Body of pancreas (tissue), 4 donors: Measurements from ENCODE around the gene LRP11. TPM values are rescaled to one million over a fixed set of nuclear protein-coding genes. Genes with fewer than 3 reads are reported as not detected.

Experiments used
- ATAC-seq: fragments of 150-250 bp; one replicate; pipeline ENCODE4 v1.9.1; 2016
- DNase-seq, 4 donors: peaks; one replicate each; pipeline ENCODE4 v3.0.0-alpha.2; 2019
- H3K27ac ChIP-seq, 4 donors: fragments of 200-600 bp; sonication (generic); 1 replicate in 3 of 4; 2 replicates in 1 of 4; pipeline versions ENCODE4 v1.5.1 to v1.6.1; 2016 to 2019; ENCODE audit warnings: mild to moderate bottlenecking in 1 of 4, mixed read lengths in 1 of 4, moderate library complexity in 1 of 4
- H3K27me3 ChIP-seq, 2 donors: fragments of 200-600 bp; sonication (generic); one replicate each; pipeline ENCODE4 v1.6.0; 2016; ENCODE audit warnings: mild to moderate bottlenecking in 1 of 2
- H3K36me3 ChIP-seq, 2 donors: fragments of 200-600 bp; sonication (generic); replicated peaks in 1 of 2; 2 replicates each; pipeline ENCODE4 v1.5.1; 2016; ENCODE audit warnings: low read depth in 2 of 2; ENCODE audit not compliant: insufficient read depth in 1 of 2
- H3K4me1 ChIP-seq: fragments of 200-600 bp; sonication (generic); one replicate; pipeline ENCODE4 v1.6.0; 2016
- H3K4me3 ChIP-seq, 2 donors: fragments of 200-600 bp; sonication (generic); 1 replicate in 1 of 2; 2 replicates in 1 of 2; pipeline ENCODE4 v1.5.1; 2016 to 2019
- H3K9me3 ChIP-seq, 3 donors: fragments of 200-600 bp; sonication (generic); 1 replicate in 2 of 3; 2 replicates in 1 of 3; pipeline ENCODE4 v1.5.1; 2016
- POLR2A ChIP-seq, 3 donors: fragments of 450-650 bp; IDR thresholded peaks; one replicate each; pipeline ENCODE4 v1.6.1; 2016; ENCODE audit warnings: antibody characterized with exemption in 3 of 3, mild to moderate bottlenecking in 2 of 3
- WGBS, 2 donors: methylation state at CpG; one replicate each; pipeline ENCODE4 v1.1.5; 2017; 5-methylcytosine and 5-hydroxymethylcytosine counted together
- intact Hi-C: fragments of 100-400 bp; cut with DNase I; formaldehyde crosslinking; loops from one replicate; pipeline ENCODE4 v1.15.1; 2023
- total RNA-seq, 2 donors: library from RNA; depleted of rRNA; stranded (reverse); fragments of >200 nt; gene quantifications; one replicate each; pipeline ENCODE4 v1.1.0, GENCODE V29; 2016
- TF ChIP-seq, protein P1 (sequence below), 7 experiments: fragments of 450-650 bp in 4 of 7; fragments of 200-600 bp in 3 of 7; sonication (generic) in 3 of 7; IDR thresholded peaks; one replicate each; pipeline ENCODE4 v1.5.1; 2016 to 2019; ENCODE audit warnings: antibody characterized with exemption in 7 of 7

The LRP11 gene
- total RNA-seq, 2 donors from 2014 or later, result 21.0 to 28.0 TPM

DNA sequence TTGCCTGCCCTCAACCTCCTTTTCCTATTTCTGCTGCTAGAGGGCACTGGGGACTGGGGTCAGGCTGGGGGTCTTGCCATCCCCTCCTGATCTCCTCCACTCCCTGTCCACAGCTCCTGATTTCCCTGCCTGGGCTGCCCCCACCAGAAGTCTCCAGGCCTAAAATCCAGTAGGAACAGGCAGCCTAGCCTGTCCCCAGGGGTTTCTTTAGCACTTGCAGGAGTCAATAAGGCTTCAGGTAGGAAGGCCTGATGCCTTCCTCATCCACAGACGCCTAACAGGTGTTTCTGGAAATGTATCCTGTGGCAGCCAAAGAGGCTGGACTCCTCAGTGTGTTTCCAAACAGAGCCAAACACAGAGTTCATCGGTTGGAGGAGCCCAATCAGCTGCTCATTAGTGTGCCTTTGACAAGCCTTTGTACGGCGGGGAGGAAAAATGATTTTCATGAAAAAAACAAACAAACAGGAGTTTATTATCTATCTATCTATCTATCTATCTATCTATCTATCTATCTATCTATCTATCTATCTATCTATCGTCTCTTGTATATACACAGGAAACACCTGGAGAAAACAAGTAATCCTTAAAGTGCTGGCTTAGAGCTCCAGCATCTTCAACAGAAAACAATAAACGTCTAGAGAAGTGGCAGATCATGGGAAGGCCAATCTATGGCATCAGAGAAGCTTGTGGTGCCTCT, 37.4 kb upstream of the LRP11 start:
- DNase-seq, result no peak

DNA sequence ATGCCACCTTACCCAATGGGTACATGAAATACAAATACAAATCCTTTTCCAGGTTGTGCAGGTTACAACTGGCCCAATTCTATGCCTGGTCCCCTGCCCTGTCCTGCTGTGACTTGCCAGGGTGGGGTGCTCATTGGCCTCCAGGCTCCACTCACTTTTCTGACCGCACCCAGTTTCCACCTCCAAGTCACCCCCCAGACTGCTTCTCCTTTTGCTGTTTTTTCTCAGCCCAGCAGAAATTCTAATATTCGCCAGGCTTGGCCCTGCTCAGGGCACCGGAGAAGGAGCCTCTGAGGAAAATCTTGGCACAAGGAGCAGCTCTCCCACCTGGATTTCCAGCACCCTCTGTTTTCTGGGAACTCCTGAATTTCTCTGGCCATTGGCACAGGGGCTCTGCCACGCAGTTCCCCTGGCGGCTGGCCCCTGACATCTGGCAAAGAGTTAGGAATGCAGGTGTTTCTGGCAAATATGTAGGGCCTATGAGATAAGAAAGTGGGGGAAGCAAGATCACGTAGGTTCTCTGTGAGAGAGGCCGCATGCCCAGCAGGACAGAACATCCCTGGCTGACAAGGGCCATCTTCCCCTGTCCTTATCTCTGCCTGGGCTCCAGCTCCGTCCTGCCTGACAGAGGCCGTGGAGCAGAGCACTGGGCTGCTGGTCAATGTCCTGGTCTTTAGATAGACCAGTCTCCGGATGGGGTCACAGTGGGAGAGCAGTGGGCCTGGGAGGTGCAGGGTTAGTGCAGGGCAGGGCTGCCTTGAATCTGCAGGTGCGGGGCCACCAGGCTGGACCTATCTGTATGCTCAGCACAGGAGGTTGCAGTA, 36.7 kb upstream of the LRP11 start:
- intact Hi-C loops, result no loop called here
- no peaks in the 10 kb centered on the region for H3K27me3 ChIP-seq
- H3K27ac ChIP-seq, result no peak overlapping the region
- no peak overlapping the region for H3K4me3 ChIP-seq
- H3K4me1 ChIP-seq, result peaks cover under 1% of the 10 kb centered on the region
- H3K9me3 ChIP-seq, result no peaks in the 10 kb centered on the region
- DNase-seq (no peak), ATAC-seq (no peak)
- no peak for TF ChIP-seq POLR2A (IDR thresholded peaks at IDR 0.05)
- TF ChIP-seq, protein P1, sequence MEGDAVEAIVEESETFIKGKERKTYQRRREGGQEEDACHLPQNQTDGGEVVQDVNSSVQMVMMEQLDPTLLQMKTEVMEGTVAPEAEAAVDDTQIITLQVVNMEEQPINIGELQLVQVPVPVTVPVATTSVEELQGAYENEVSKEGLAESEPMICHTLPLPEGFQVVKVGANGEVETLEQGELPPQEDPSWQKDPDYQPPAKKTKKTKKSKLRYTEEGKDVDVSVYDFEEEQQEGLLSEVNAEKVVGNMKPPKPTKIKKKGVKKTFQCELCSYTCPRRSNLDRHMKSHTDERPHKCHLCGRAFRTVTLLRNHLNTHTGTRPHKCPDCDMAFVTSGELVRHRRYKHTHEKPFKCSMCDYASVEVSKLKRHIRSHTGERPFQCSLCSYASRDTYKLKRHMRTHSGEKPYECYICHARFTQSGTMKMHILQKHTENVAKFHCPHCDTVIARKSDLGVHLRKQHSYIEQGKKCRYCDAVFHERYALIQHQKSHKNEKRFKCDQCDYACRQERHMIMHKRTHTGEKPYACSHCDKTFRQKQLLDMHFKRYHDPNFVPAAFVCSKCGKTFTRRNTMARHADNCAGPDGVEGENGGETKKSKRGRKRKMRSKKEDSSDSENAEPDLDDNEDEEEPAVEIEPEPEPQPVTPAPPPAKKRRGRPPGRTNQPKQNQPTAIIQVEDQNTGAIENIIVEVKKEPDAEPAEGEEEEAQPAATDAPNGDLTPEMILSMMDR (IDR thresholded peaks at IDR 0.05), result no peak
- H3K36me3 ChIP-seq, result no peaks in the 10 kb centered on the region
- WGBS, 2 donors, result 79 to 81% methylated on average over 9 to 11 of the region's 11 CpGs

More for the DNA sequence above, 37.4 kb upstream of the LRP11 start:
- Histone ChIP-seq H3K27me3 (no peaks in the 10 kb centered on the region), H3K36me3 (no peaks in the 10 kb centered on the region), H3K4me3 (no peak overlapping the region), H3K4me1 (no peaks in the 10 kb centered on the region), H3K27ac (no peak overlapping the region), H3K9me3 (no peaks in the 10 kb centered on the region)
- 80 to 82% methylated on average over 6 of the region's 6 CpGs for WGBS, 2 donors
- TF ChIP-seq POLR2A (IDR thresholded peaks at IDR 0.05), result no peak
- intact Hi-C loops, result no loop called here
- no peak for ATAC-seq

DNA sequence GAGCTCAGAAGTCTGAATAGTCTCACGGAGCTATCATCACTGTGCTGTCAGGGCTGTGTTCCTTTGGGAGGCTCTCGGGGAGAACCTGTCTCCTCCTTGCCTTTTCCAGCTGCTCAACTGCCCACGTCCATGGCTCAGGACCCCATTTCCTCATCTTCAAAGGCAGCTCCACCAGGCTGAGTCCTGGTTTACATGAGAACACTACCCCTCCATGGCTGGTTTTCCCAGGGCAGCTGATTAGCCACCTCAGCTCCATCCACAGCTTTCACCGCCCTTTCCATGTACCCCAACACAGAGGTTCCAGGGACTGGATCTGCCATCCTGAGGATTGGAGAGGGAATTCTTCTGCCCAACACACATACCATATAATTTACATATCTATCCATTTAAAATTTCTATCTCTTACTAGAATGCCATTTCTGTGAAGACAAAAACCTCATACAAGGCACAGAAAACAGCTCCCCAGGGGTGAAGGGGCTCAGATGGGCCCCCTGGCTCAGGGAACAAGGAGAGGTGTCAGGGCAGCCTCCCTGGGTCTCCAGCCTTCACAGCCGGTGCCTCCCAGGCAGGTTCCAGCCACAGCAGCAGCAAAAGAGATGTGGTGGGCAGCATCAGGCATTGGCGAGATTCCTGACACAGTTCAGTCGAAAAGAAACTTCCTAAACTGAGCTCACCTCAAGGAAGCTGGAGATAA, 35.9 kb upstream of the LRP11 start:
- ATAC-seq, result no peak
- Histone ChIP-seq H3K27ac (no peak overlapping the region), H3K4me3 (no peak overlapping the region), H3K4me1 (peaks cover 8% of the 10 kb centered on the region), H3K36me3 (no peaks in the 10 kb centered on the region), H3K9me3 (no peaks in the 10 kb centered on the region), H3K27me3 (no peaks in the 10 kb centered on the region)
- no peak for DNase-seq
- 81 to 83% methylated on average over 7 of the region's 7 CpGs for WGBS, 2 donors
- no peak for TF ChIP-seq POLR2A (IDR thresholded peaks at IDR 0.05)
- TF ChIP-seq, protein P1 (IDR thresholded peaks at IDR 0.05), result no peak
- intact Hi-C loops, result no loop called here

DNA sequence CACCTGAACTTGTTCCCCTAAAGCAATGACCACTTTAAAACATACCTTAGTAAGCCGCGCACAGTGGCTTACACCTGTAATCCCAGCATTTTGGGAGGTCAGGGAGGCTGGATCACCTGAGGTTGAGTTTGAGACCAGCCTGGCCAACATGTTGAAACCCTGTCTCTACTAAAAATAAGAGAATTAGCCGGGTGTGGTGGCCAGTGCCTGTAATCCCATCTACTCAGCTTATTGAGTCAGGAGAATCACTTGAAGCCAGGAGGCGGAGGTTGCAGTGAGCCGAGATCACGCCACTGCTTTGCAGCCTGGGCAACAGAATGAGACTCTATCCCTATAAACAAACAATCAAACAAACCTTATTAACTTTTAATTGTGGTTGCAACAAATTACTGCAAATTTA, 35.3 kb upstream of the LRP11 start:
- TF ChIP-seq, protein P1 (IDR thresholded peaks at IDR 0.05), result no peak
- no peak for TF ChIP-seq POLR2A (IDR thresholded peaks at IDR 0.05)
- Histone ChIP-seq H3K27me3 (no peaks in the 10 kb centered on the region), H3K4me1 (peaks cover 12% of the 10 kb centered on the region), H3K4me3 (no peak overlapping the region), H3K9me3 (no peaks in the 10 kb centered on the region), H3K36me3 (no peaks in the 10 kb centered on the region), H3K27ac (no peak overlapping the region)
- WGBS, 2 donors, result 83 to 92% methylated on average over 6 of the region's 6 CpGs
- intact Hi-C loops, result no loop called here
- ATAC-seq, result no peak
- DNase-seq, result no peak

DNA sequence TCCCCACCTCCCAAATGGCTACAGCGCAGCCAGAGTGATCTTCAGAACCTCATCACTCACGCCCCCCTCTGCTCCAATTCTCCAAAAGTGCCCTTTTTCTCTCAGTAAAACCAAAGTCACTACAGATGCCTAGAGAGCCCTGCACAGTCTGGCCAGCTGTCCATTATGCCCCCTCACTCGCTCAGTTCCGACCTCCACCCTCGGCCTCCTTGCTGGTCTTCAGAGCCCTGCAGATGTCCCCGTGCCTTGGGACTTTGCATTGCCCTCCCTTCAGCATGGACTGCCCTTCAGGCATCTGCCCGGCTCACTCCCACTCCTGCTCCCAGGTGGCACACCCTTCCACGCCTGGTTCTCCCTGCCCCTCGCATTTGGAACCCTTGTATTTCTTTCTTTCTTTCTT, 34.8 kb upstream of the LRP11 start:
- no peak for TF ChIP-seq POLR2A (IDR thresholded peaks at IDR 0.05)
- TF ChIP-seq, protein P1 (IDR thresholded peaks at IDR 0.05), result no peak
- no peak overlapping the region for H3K27ac ChIP-seq
- no peak overlapping the region for H3K4me3 ChIP-seq
- ATAC-seq, result no peak
- intact Hi-C loops, result no loop called here
- 87 to 93% methylated on average over 9 of the region's 9 CpGs for WGBS, 2 donors
- H3K36me3 ChIP-seq, result no peaks in the 10 kb centered on the region
- H3K4me1 ChIP-seq, result peaks cover 12% of the 10 kb centered on the region
- no peak for DNase-seq
- no peaks in the 10 kb centered on the region for H3K9me3 ChIP-seq
- no peaks in the 10 kb centered on the region for H3K27me3 ChIP-seq
